Ishikawa (cell line): Measurements from ENCODE around the gene USP32.

Source experiments
- CEBPB ChIP-seq: IDR thresholded peaks from 2 replicates; pipeline ENCODE4 v1.6.1; 2012
- CREB1 ChIP-seq: IDR thresholded peaks from 2 replicates; pipeline ENCODE4 v1.6.1; 2012; ENCODE audit warnings: low read depth
- EGR1 ChIP-seq: IDR thresholded peaks from 2 replicates; pipeline ENCODE4 v1.6.1; 2012
- EP300 ChIP-seq: IDR thresholded peaks from 2 replicates; pipeline ENCODE4 v1.6.1; 2012; ENCODE audit warnings: borderline replicate concordance
- FOXM1 ChIP-seq: IDR thresholded peaks from 2 replicates; pipeline ENCODE4 v1.6.1; 2012; ENCODE audit warnings: low read depth, borderline replicate concordance
- MAX ChIP-seq: IDR thresholded peaks from 2 replicates; pipeline ENCODE4 v1.6.1; 2012
- NFIC ChIP-seq: IDR thresholded peaks from 2 replicates; pipeline ENCODE4 v1.6.1; 2012
- RAD21 ChIP-seq: IDR thresholded peaks from 2 replicates; pipeline ENCODE4 v1.6.1; 2012; ENCODE audit warnings: low read depth
- REST ChIP-seq: IDR thresholded peaks from 2 replicates; pipeline ENCODE4 v1.6.1; 2012; ENCODE audit warnings: low read depth, mild to moderate bottlenecking
- TAF1 ChIP-seq: IDR thresholded peaks from 2 replicates; pipeline ENCODE4 v1.6.1; 2012; ENCODE audit warnings: low read depth, mild to moderate bottlenecking
- TCF12 ChIP-seq: IDR thresholded peaks from 2 replicates; pipeline ENCODE4 v1.6.1; 2012; ENCODE audit warnings: low read depth
- TEAD4 ChIP-seq: IDR thresholded peaks from 2 replicates; pipeline ENCODE4 v1.6.1; 2012
- USF1 ChIP-seq: IDR thresholded peaks from 2 replicates; pipeline ENCODE4 v1.6.1; 2012
- YY1 ChIP-seq: IDR thresholded peaks from 2 replicates; pipeline ENCODE4 v1.6.1; 2012; ENCODE audit warnings: low read depth
- ZBTB7A ChIP-seq: IDR thresholded peaks from 2 replicates; pipeline ENCODE4 v1.6.1; 2012; ENCODE audit warnings: low read depth

USP32 gene

GRCh38 chr17:60277258-60277657 is 114.7 kb downstream of the USP32 start:
- TF ChIP-seq CREB1 (no peak), REST (no peak), TEAD4 (no peak), RAD21 (no peak), MAX (no peak), TAF1 (no peak), USF1 (no peak), NFIC (no peak), TCF12 (no peak), CEBPB (no peak), EGR1 (no peak)

GRCh38 chr17:60269417-60269816 is 122.5 kb downstream of the USP32 start:
- TF ChIP-seq MAX (no peak), ZBTB7A (no peak), RAD21 (no peak), NFIC (no peak)

- TF ChIP-seq YY1: no peak
- TF ChIP-seq USF1: no peak
- TF ChIP-seq ZBTB7A: no peak
- no peak for TF ChIP-seq MAX
- no peak for TF ChIP-seq NFIC
- no peak for TF ChIP-seq TCF12
- no peak for TF ChIP-seq FOXM1
- TF ChIP-seq REST: no peak
- no peak for TF ChIP-seq RAD21
These were observed 131.4 kb downstream of the USP32 start for GRCh38 chr17:60260540-60260939.

GRCh38 chr17:60258313-60258712 is 133.6 kb downstream of the USP32 start:
- no peak for TF ChIP-seq TAF1
- TF ChIP-seq FOXM1: no peak
- no peak for TF ChIP-seq YY1
- TF ChIP-seq TEAD4: no peak
- TF ChIP-seq CEBPB: no peak
- TF ChIP-seq MAX: no peak
- TF ChIP-seq NFIC: no peak
- no peak for TF ChIP-seq EGR1
- no peak for TF ChIP-seq REST
- no peak for TF ChIP-seq EP300
- no peak for TF ChIP-seq ZBTB7A

GRCh38 chr17:60256174-60256573 is 135.8 kb downstream of the USP32 start:
- TF ChIP-seq REST: no peak
- no peak for TF ChIP-seq EP300
- TF ChIP-seq TEAD4: no peak
- TF ChIP-seq YY1: no peak
